ENCODE results near the gene HOXC9.
A peak's percentile ranks its signal among the peaks of the same experiment; 100 is the strongest.

Gene HOXC9

GRCh38 chr12:54022960-54023884 lies 23.3 kb downstream of the HOXC9 start:
- H3K27ac ChIP-seq, result peak overlapping the region; percentile 54

DNA sequence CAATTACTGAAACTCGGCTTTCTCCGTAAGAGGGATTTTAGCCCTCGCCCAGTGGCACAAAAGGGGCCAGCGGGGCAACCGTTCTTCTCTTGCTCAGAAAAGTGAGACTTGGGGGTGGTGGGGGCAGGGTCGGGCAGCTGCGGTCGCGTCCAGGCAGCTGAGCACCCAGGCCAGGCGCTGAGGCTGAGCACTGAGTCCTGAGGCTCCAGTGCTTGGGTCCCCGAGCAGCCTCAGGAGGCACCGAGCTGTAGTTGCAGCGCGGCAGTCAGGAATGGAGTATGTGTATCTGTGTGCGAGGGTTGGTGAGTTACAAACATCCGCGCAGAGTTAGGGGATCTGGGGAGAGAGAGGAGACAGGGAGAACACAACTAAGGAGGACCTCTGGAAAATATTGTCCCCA lies 24.2 kb downstream of the HOXC9 start:
- TF ChIP-seq, protein P1, sequence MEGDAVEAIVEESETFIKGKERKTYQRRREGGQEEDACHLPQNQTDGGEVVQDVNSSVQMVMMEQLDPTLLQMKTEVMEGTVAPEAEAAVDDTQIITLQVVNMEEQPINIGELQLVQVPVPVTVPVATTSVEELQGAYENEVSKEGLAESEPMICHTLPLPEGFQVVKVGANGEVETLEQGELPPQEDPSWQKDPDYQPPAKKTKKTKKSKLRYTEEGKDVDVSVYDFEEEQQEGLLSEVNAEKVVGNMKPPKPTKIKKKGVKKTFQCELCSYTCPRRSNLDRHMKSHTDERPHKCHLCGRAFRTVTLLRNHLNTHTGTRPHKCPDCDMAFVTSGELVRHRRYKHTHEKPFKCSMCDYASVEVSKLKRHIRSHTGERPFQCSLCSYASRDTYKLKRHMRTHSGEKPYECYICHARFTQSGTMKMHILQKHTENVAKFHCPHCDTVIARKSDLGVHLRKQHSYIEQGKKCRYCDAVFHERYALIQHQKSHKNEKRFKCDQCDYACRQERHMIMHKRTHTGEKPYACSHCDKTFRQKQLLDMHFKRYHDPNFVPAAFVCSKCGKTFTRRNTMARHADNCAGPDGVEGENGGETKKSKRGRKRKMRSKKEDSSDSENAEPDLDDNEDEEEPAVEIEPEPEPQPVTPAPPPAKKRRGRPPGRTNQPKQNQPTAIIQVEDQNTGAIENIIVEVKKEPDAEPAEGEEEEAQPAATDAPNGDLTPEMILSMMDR (conservative IDR thresholded peaks at IDR 0.05), result no peak
- peak overlapping the region; percentile 20; the same call in 1 of the 2 replicates for H3K27ac ChIP-seq

More at GRCh38 chr12:54022960-54023884, 23.3 kb downstream of the HOXC9 start:
- TF ChIP-seq, protein P1 (conservative IDR thresholded peaks at IDR 0.05), result no peak

DNA sequence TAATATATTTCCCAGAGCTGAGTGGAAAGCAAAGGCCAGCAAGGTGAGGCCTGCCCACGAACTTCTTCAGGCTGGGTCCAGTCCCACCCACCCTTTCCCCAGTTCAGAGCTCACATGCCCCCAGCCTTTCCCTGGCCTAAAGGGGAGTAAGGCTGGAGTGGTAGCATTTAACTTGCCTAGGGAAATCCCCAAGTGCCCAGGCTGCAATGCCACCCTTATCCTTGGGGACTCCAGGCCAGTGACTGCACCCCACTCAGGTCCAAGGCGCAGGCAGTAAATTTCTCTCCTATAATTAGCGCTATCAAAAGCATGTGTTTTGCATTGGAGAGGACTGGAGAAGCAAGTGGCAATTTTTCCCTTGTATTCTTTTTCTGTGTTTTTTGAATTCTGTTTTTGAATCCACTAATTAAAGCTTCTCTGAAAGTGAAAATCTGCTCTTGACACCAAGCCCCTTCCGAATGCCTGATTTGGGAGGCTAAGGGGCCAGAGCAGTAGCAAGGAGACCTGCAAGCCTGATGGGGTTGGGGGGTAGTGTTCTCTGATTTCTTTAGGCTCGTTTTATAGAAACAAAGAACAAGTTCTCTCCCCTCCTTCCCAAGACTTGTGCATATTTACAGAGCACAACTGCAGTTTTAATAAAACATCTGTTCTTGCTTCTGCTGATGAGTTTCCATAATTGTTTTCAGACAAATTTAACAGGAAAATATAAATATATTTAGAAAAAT lies 24.8 kb downstream of the HOXC9 start:
- peak overlapping the region; percentile 20; the same call in 1 of the 2 replicates for H3K27ac ChIP-seq
- TF ChIP-seq, protein P1 (conservative IDR thresholded peaks at IDR 0.05), result no peak

DNA sequence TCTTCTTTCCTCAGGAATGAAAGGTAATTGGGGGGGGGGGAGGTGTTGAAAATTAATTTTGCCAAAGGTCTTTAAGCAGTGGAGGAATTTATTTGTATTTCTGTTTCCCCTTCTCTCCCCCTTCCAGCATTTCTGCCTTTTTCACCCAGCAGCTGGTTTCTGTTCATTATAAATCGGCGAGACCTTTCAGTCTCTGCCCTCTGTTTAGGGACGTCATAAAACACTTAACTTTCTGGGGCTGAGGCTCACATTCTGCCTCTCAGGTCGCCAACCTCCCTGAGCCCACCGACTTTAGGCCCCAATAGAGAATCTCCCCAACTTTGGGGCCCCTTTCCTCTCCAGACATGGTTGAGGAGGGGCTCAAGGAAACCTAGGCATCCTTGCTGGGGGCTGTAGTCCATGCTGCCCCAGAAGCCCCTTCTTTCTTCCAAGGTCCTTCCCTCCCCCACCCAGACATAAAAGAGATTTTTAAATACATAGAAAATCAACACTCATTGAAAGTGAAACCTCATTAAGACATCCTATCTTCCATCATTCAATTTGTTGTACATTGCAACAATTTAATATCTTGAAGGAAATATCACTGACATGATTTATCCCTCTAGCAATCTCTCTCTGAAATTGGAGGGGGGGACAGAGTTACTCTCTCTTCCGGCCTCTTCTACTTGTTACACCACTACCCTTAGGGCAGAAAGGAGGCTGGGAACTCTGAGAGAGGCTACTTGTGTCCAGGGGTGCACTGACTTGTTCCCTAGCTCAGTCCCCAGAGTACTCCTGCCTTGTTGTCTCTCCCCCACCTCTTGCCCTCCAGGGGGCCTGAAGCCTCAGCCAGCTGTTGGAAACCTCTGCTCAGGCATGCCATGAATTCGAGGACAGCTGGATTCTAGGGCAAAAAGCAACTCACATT lies 25.8 kb downstream of the HOXC9 start:
- no peak overlapping the region for H3K27ac ChIP-seq
- TF ChIP-seq, protein P1 (conservative IDR thresholded peaks at IDR 0.05), result no peak

DNA sequence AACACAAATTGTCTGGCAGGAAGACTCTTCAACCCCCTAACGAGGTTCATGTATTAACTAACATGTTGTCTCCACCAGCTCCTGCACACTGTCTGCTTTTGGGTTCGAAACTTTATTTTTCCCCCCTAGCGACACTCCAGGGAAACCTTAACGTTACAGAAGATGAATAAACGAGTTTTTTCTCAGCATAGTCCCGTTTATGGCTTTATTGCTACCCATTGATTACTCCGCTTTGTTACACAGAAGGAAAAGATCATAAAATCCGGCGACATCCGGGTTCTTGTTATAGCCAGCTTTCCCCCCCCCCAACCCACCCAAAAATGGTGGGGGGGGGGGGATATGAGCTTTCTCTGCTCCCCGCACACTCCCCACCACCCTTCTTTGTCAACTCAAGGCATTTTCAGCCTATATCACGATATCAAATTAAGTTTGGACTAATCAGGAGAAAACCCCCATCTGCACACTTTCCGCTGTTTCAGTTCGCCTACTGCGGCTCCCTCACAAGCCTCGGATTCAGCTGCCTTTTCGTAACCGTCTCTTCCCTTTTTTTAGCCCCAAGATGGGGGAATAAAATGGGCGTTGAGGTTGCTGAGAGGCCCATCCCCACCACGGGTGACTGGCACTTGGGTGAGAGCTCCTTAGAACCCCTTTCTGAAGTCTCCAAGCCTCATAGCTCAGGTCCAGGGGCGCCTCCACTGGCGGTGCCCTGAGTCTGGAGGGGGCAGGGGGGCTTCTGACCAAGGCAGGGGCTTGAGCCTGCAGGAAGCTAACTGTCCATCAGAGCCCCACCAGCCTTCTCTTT lies 26.9 kb downstream of the HOXC9 start:
- TF ChIP-seq, protein P1 (conservative IDR thresholded peaks at IDR 0.05), result no peak
- peak overlapping the region; percentile 89 for H3K27ac ChIP-seq

- peak overlapping the region; percentile 89 for H3K27ac ChIP-seq
- TF ChIP-seq, protein P1 (conservative IDR thresholded peaks at IDR 0.05), result no peak
Observed at GRCh38 chr12:54027442-54027786, 27.5 kb downstream of the HOXC9 start.
